Type B pancreatic cell (in vitro differentiated cells): Measurements from ENCODE around the gene CA12. TPM values are rescaled to one million over a fixed set of nuclear protein-coding genes. Genes with fewer than 3 reads are reported as not detected.

Experiments used
- DNase-seq: peaks from one replicate; pipeline ENCODE4 v3.0.0; 2021; ENCODE audit warnings: mixed read lengths; ENCODE audit not compliant: unreplicated experiment; ENCODE audit errors: extremely low spot score
- H3K27ac Mint-ChIP-seq: 2 replicates; pipeline ENCODE4 v1.8.0; 2021; ENCODE audit warnings: mild to moderate bottlenecking, mixed read lengths
- H3K27me3 Mint-ChIP-seq: 2 replicates; pipeline ENCODE4 v1.8.0; 2021; ENCODE audit warnings: mixed read lengths
- H3K36me3 Mint-ChIP-seq: 2 replicates; pipeline ENCODE4 v1.8.0; 2021; ENCODE audit warnings: mixed read lengths
- H3K4me1 Mint-ChIP-seq: one replicate; pipeline ENCODE4 v1.8.0; 2021; ENCODE audit warnings: mixed read lengths; ENCODE audit not compliant: unreplicated experiment
- H3K4me3 Mint-ChIP-seq: 2 replicates; pipeline ENCODE4 v1.8.0; 2021; ENCODE audit warnings: mild to moderate bottlenecking, mixed read lengths
- H3K9me3 Mint-ChIP-seq: 2 replicates; pipeline ENCODE4 v1.8.0; 2021; ENCODE audit warnings: mixed read lengths
- CTCF ChIP-seq: fragments of 200-600 bp; sonication (generic); conservative IDR thresholded peaks from 2 replicates; pipeline ENCODE4 v1.5.0; 2021; ENCODE audit warnings: antibody characterized with exemption, mild to moderate bottlenecking
- total RNA-seq: library from RNA; stranded (reverse); gene quantifications from 2 replicates; pipeline ENCODE4 v1.2.1, GENCODE V29; 2021; ENCODE audit warnings: low replicate concordance

Gene CA12
- total RNA-seq, 1 donor from 2014 or later, result 5.5 TPM

GRCh38 chr15:63313825-63314224 is 67.8 kb downstream of the CA12 start:
- no peaks in the 10 kb centered on the region for H3K9me3 Mint-ChIP-seq
- H3K27me3 Mint-ChIP-seq, result no peaks in the 10 kb centered on the region
- no peak for DNase-seq
- no peak for TF ChIP-seq CTCF
- H3K36me3 Mint-ChIP-seq, result no peaks in the 10 kb centered on the region
- H3K27ac Mint-ChIP-seq, result no peak overlapping the region
- no peaks in the 10 kb centered on the region for H3K4me1 Mint-ChIP-seq
- no peak overlapping the region for H3K4me3 Mint-ChIP-seq

- no peak for DNase-seq
- H3K4me3 Mint-ChIP-seq, result no peak overlapping the region
- H3K9me3 Mint-ChIP-seq, result no peaks in the 10 kb centered on the region
- no peaks in the 10 kb centered on the region for H3K36me3 Mint-ChIP-seq
- H3K27me3 Mint-ChIP-seq, result no peaks in the 10 kb centered on the region
- no peaks in the 10 kb centered on the region for H3K4me1 Mint-ChIP-seq
- no peak for TF ChIP-seq CTCF
- H3K27ac Mint-ChIP-seq, result no peak overlapping the region
Observed at GRCh38 chr15:63312286-63312685, 69.4 kb downstream of the CA12 start.

- no peak for DNase-seq
- no peaks in the 10 kb centered on the region for H3K27me3 Mint-ChIP-seq
- H3K4me3 Mint-ChIP-seq, result no peak overlapping the region
- H3K36me3 Mint-ChIP-seq, result peaks cover 5% of the 10 kb centered on the region
- no peak overlapping the region for H3K27ac Mint-ChIP-seq
- no peaks in the 10 kb centered on the region for H3K9me3 Mint-ChIP-seq
- H3K4me1 Mint-ChIP-seq, result no peaks in the 10 kb centered on the region
- no peak for TF ChIP-seq CTCF
Observed at GRCh38 chr15:63310646-63311045, 71.0 kb downstream of the CA12 start.

- H3K4me1 Mint-ChIP-seq, result no peaks in the 10 kb centered on the region
- no peak overlapping the region for H3K27ac Mint-ChIP-seq
- H3K4me3 Mint-ChIP-seq, result no peak overlapping the region
Observed at GRCh38 chr15:63308947-63309346, 72.7 kb downstream of the CA12 start.

GRCh38 chr15:63308491-63308890 is 73.2 kb downstream of the CA12 start:
- no peaks in the 10 kb centered on the region for H3K4me1 Mint-ChIP-seq
- DNase-seq, result no peak
- no peak for TF ChIP-seq CTCF
- H3K27ac Mint-ChIP-seq, result no peak overlapping the region
- no peaks in the 10 kb centered on the region for H3K27me3 Mint-ChIP-seq
- no peak overlapping the region for H3K4me3 Mint-ChIP-seq
- no peaks in the 10 kb centered on the region for H3K9me3 Mint-ChIP-seq
- peaks cover 15% of the 10 kb centered on the region for H3K36me3 Mint-ChIP-seq

More at GRCh38 chr15:63308947-63309346, 72.7 kb downstream of the CA12 start:
- no peak for DNase-seq
- no peak for TF ChIP-seq CTCF
- Mint-ChIP-seq H3K27me3 (no peaks in the 10 kb centered on the region), H3K9me3 (no peaks in the 10 kb centered on the region), H3K36me3 (peaks cover 15% of the 10 kb centered on the region)

GRCh38 chr15:63306492-63307073 is 75.1 kb downstream of the CA12 start:
- H3K27ac Mint-ChIP-seq, result no peak overlapping the region
- H3K4me1 Mint-ChIP-seq, result peaks cover 5% of the 10 kb centered on the region
- DNase-seq, result no peak
- TF ChIP-seq CTCF, result no peak
- H3K36me3 Mint-ChIP-seq, result peaks cover 27% of the 10 kb centered on the region
- H3K9me3 Mint-ChIP-seq, result no peaks in the 10 kb centered on the region
- H3K4me3 Mint-ChIP-seq, result no peak overlapping the region
- no peaks in the 10 kb centered on the region for H3K27me3 Mint-ChIP-seq
